H9 (cell line): ENCODE data around the gene MMP25. TPM values are rescaled to one million over a fixed set of nuclear protein-coding genes. Genes with fewer than 3 reads are reported as not detected.

ENCODE experiments used
- DNase-seq: peaks from one replicate; pipeline ENCODE4 v3.0.0-alpha.2; 2017
- H2AFZ ChIP-seq: one replicate; pipeline ENCODE4 v1.6.1; 2013; ENCODE audit warnings: mild to moderate bottlenecking, low read length, control low read depth, moderate library complexity
- H2AK5ac ChIP-seq: 2 replicates; pipeline ENCODE4 v1.6.1; 2013; ENCODE audit warnings: low read length, control low read depth, mixed read lengths; ENCODE audit not compliant: insufficient read length
- H2BK120ac ChIP-seq: one replicate; pipeline ENCODE4 v1.6.1; 2013; ENCODE audit warnings: low read depth, mild to moderate bottlenecking, low read length, control low read depth, inconsistent platforms; ENCODE audit not compliant: poor library complexity, severe bottlenecking
- H2BK12ac ChIP-seq: 2 replicates; pipeline ENCODE4 v1.6.1; 2013; ENCODE audit warnings: low read length, control low read depth, mixed read lengths, low read depth; ENCODE audit not compliant: insufficient read length
- H2BK15ac ChIP-seq: 2 replicates; pipeline ENCODE4 v1.6.1; 2013; ENCODE audit warnings: low read depth, low read length, control low read depth
- H2BK20ac ChIP-seq: one replicate; pipeline ENCODE4 v1.6.1; 2013; ENCODE audit warnings: low read depth, mild to moderate bottlenecking, low read length, control low read depth, inconsistent platforms; ENCODE audit not compliant: poor library complexity, severe bottlenecking
- H2BK5ac ChIP-seq: 2 replicates; pipeline ENCODE4 v1.6.1; 2013; ENCODE audit warnings: low read length, control low read depth, mixed read lengths; ENCODE audit not compliant: insufficient read length
- H3K14ac ChIP-seq: 2 replicates; pipeline ENCODE4 v1.6.1; 2013; ENCODE audit warnings: low read length, control low read depth; ENCODE audit not compliant: insufficient read depth
- H3K18ac ChIP-seq: 2 replicates; pipeline ENCODE4 v1.6.1; 2013; ENCODE audit warnings: low read depth, mild to moderate bottlenecking, mixed read lengths, low read length, control low read depth; ENCODE audit not compliant: insufficient read length
- H3K23ac ChIP-seq: 2 replicates; pipeline ENCODE4 v1.6.1; 2013; ENCODE audit warnings: low read length, control low read depth, mixed read lengths, low read depth; ENCODE audit not compliant: insufficient read length
- H3K23me2 ChIP-seq: 2 replicates; pipeline ENCODE4 v1.6.1; 2013; ENCODE audit warnings: low read depth, mild to moderate bottlenecking, mixed read lengths, low read length, control low read depth; ENCODE audit not compliant: insufficient read length, poor library complexity, severe bottlenecking
- H3K27ac ChIP-seq: 2 replicates; pipeline ENCODE4 v1.5.1; 2013; ENCODE audit warnings: low read length, control low read depth, mixed read lengths, low read depth; ENCODE audit not compliant: insufficient read length
- H3K27me3 ChIP-seq: 2 replicates; pipeline ENCODE4 v1.6.1; 2013; ENCODE audit warnings: low read length, control low read depth, inconsistent platforms; ENCODE audit not compliant: insufficient read depth
- H3K4ac ChIP-seq: 2 replicates; pipeline ENCODE4 v1.6.1; 2013; ENCODE audit warnings: low read depth, mild to moderate bottlenecking, control low read depth, inconsistent platforms, low read length, moderate library complexity
- H3K4me1 ChIP-seq: 2 replicates; pipeline ENCODE4 v1.6.1; 2013; ENCODE audit warnings: low read length, control low read depth, inconsistent platforms; ENCODE audit not compliant: insufficient read depth
- H3K4me2 ChIP-seq: 2 replicates; pipeline ENCODE4 v1.6.1; 2013; ENCODE audit warnings: low read length, control low read depth, mixed read lengths; ENCODE audit not compliant: insufficient read length, insufficient read depth
- H3K56ac ChIP-seq: 2 replicates; pipeline ENCODE4 v1.6.1; 2013; ENCODE audit warnings: low read depth, mild to moderate bottlenecking, mixed read lengths, low read length, control low read depth; ENCODE audit not compliant: insufficient read length
- H3K79me1 ChIP-seq: 2 replicates; pipeline ENCODE4 v1.6.1; 2013; ENCODE audit warnings: low read depth, mild to moderate bottlenecking, moderate library complexity, low read length, control low read depth, inconsistent platforms; ENCODE audit not compliant: insufficient read depth, poor library complexity, severe bottlenecking
- H3K79me2 ChIP-seq: 2 replicates; pipeline ENCODE4 v1.6.1; 2013; ENCODE audit warnings: low read length, control low read depth, inconsistent platforms; ENCODE audit not compliant: insufficient read depth
- H3K9ac ChIP-seq: 2 replicates; pipeline ENCODE4 v1.6.1; 2013; ENCODE audit warnings: low read length, control low read depth, mixed read lengths; ENCODE audit not compliant: insufficient read length; ENCODE audit errors: extremely low read depth
- H3K9me3 ChIP-seq: one replicate; pipeline ENCODE4 v1.6.1; 2013; ENCODE audit warnings: low read depth, low read length, inconsistent platforms; ENCODE audit not compliant: control insufficient read depth
- H3T11ph ChIP-seq: one replicate; pipeline ENCODE4 v1.6.1; 2013; ENCODE audit warnings: mild to moderate bottlenecking, low read length, control low read depth, inconsistent platforms
- H4K20me1 ChIP-seq: one replicate; pipeline ENCODE4 v1.6.1; 2013; ENCODE audit not compliant: control insufficient read depth, insufficient read length, insufficient read depth
- H4K5ac ChIP-seq: 2 replicates; pipeline ENCODE4 v1.6.1; 2013; ENCODE audit warnings: low read depth, mild to moderate bottlenecking, mixed read lengths, low read length, control low read depth; ENCODE audit not compliant: insufficient read length
- H4K8ac ChIP-seq: replicated peaks from 2 replicates; pipeline ENCODE4 v1.6.1; 2013; ENCODE audit warnings: low read length, control low read depth, mixed read lengths, low read depth; ENCODE audit not compliant: insufficient read length
- H4K91ac ChIP-seq: 2 replicates; pipeline ENCODE4 v1.6.1; 2013; ENCODE audit warnings: low read depth, mild to moderate bottlenecking, moderate library complexity, mixed read lengths, low read length, control low read depth; ENCODE audit not compliant: insufficient read length
- H3K27ac Mint-ChIP-seq, 3 experiments: 2 replicates in 2 of 3; 3 replicates in 1 of 3; pipeline ENCODE4 v1.8.0; 2020 to 2021; ENCODE audit warnings: mixed read lengths in 3 of 3, mild to moderate bottlenecking in 1 of 3, moderate library complexity in 1 of 3
- H3K27me3 Mint-ChIP-seq: 2 replicates; pipeline ENCODE4 v1.8.0; 2021; ENCODE audit warnings: low read depth, mild to moderate bottlenecking, moderate library complexity, mixed read lengths
- H3K36me3 Mint-ChIP-seq, 3 experiments: 2 replicates in 2 of 3; 3 replicates in 1 of 3; pipeline ENCODE4 v1.8.0; 2020 to 2021; ENCODE audit warnings: low read depth in 3 of 3, mixed read lengths in 3 of 3; ENCODE audit not compliant: insufficient read depth in 1 of 3
- H3K4me1 Mint-ChIP-seq, 2 experiments: 2 replicates each; pipeline ENCODE4 v1.8.0; 2020; ENCODE audit warnings: mixed read lengths in 2 of 2
- H3K4me3 Mint-ChIP-seq, 2 experiments: 2 replicates in 1 of 2; 3 replicates in 1 of 2; pipeline ENCODE4 v1.8.0; 2020 to 2021; ENCODE audit warnings: mild to moderate bottlenecking in 2 of 2, mixed read lengths in 2 of 2, moderate library complexity in 1 of 2
- H3K9me3 Mint-ChIP-seq, 2 experiments: 2 replicates in 1 of 2; 3 replicates in 1 of 2; pipeline ENCODE4 v1.8.0; 2020; ENCODE audit warnings: mild to moderate bottlenecking in 2 of 2, mixed read lengths in 2 of 2, moderate library complexity in 1 of 2
- CTCF ChIP-seq: fragments of 200-600 bp; sonication (generic); conservative IDR thresholded peaks from 3 replicates; pipeline ENCODE4 v1.8.0; 2021; ENCODE audit warnings: antibody characterized with exemption, mild to moderate bottlenecking
- WGBS: extraction: QIAGEN DNeasy Blood & Tissue Kit; methylation state at CpG from one replicate; pipeline ENCODE4 v1.1.7; 2013; ENCODE audit warnings: missing lambda C conversion rate, low lambda C conversion rate, mixed read lengths; ENCODE audit not compliant: insufficient read length; ENCODE audit errors: extremely low coverage; 5-methylcytosine and 5-hydroxymethylcytosine counted together
- total RNA-seq: library from RNA; stranded (reverse); gene quantifications from 2 replicates; pipeline ENCODE4 v1.2.1, GENCODE V29; 2021

Gene MMP25
- total RNA-seq, 1 experiment from 2014 or later = 13.5 TPM

- no peak for TF ChIP-seq CTCF
- no peak overlapping the region for H3K27ac ChIP-seq
- H4K8ac ChIP-seq = no peak overlapping the region
- no peak overlapping the region for H2AK5ac ChIP-seq
- no peak overlapping the region for H3K4ac ChIP-seq
- no peak overlapping the region for H2AFZ ChIP-seq
- Mint-ChIP-seq H3K4me1 (peaks cover 31 to 40% of the 10 kb centered on the region in 2 experiments), H3K4me3 (peak overlapping the region; percentile 60 to 74), H3K27me3 (peaks cover 32% of the 10 kb centered on the region), H3K9me3 (no peaks in the 10 kb centered on the region; a peak in 2 of 5 replicates), H3K36me3 (peaks cover 4 to 11% (median 7%) of the 10 kb centered on the region in 3 experiments; a peak in 6 of 7 replicates), H3K27ac (peak overlapping the region in 2 of 3 experiments; percentile 53 to 61; a peak in 2 of 7 replicates)
- H4K20me1 ChIP-seq = no peaks in the 10 kb centered on the region
- no peak overlapping the region for H2BK15ac ChIP-seq
- H3K23me2 ChIP-seq = peaks cover 14% of the 10 kb centered on the region
- H3K9ac ChIP-seq = no peak overlapping the region
- WGBS = no CpG with 5 or more reads among the region's 9 CpGs
- H3K23ac ChIP-seq = no peak overlapping the region
- no peak overlapping the region for H2BK5ac ChIP-seq
- peak overlapping the region; percentile 7; the same call in 1 of the 2 replicates for H3K14ac ChIP-seq
- no peak overlapping the region for H2BK12ac ChIP-seq
- no peaks in the 10 kb centered on the region for H3K79me1 ChIP-seq
- H2BK20ac ChIP-seq = no peak overlapping the region
- peak overlapping the region; percentile 1 for H3K18ac ChIP-seq
- DNase-seq = no peak
- no peaks in the 10 kb centered on the region for H3K4me1 ChIP-seq
- no peaks in the 10 kb centered on the region for H3K9me3 ChIP-seq
- no peaks in the 10 kb centered on the region for H3K79me2 ChIP-seq
- H3K27me3 ChIP-seq = no peaks in the 10 kb centered on the region
- no peak overlapping the region for H4K91ac ChIP-seq
- H2BK120ac ChIP-seq = no peak overlapping the region
- H3K4me2 ChIP-seq = peak overlapping the region; percentile 33
- no peak overlapping the region for H3K56ac ChIP-seq
- no peak overlapping the region for H3T11ph ChIP-seq
- H4K5ac ChIP-seq = no peak overlapping the region
Observed at GRCh38 chr16:3059723-3060242, 13.4 kb downstream of the MMP25 start.
